HG03558 (cell line): ENCODE measurements around the gene WBP11.
A peak's percentile ranks its signal among the peaks of the same experiment; 100 is the strongest.

ENCODE experiments used
- ATAC-seq: cut with Tn5 transposase; IDR thresholded peaks from one replicate; pipeline ENCODE4 v1.9.1; 2021; ENCODE audit warnings: moderate number of reproducible peaks; ENCODE audit not compliant: unreplicated experiment; ENCODE audit errors: extremely low read depth

WBP11 gene

GRCh38 chr12:14826491-14826890, 23.2 kb upstream of the WBP11 start:
- no peak for ATAC-seq

- ATAC-seq = no peak
These were observed 22.0 kb upstream of the WBP11 start for GRCh38 chr12:14825256-14825655.

- no peak for ATAC-seq
These were observed 20.8 kb upstream of the WBP11 start for GRCh38 chr12:14824012-14824634.

- no peak for ATAC-seq
These were observed 10.7 kb upstream of the WBP11 start, which contains the start of gene SMCO3 for GRCh38 chr12:14814014-14814413. Gene SMCO3, minus strand, starts transcription at chr12:14814182. Its CDS starts 7,502 bp downstream, at chr12:14806680.

GRCh38 chr12:14811486-14811885, 8.2 kb upstream of the WBP11 start:
- ATAC-seq = no peak

GRCh38 chr12:14810953-14811483, 7.7 kb upstream of the WBP11 start:
- no peak for ATAC-seq

GRCh38 chr12:14810167-14810952, 7.1 kb upstream of the WBP11 start:
- ATAC-seq = no peak

- ATAC-seq = peak; percentile 2
These were observed 517 bp upstream of the WBP11 start for GRCh38 chr12:14803830-14804160.

- no peak for ATAC-seq
These were observed 612 bp downstream of the WBP11 start for GRCh38 chr12:14802721-14803010.

- ATAC-seq = no peak
These were observed 1.0 kb downstream of the WBP11 start for GRCh38 chr12:14802247-14802646.

GRCh38 chr12:14795028-14795448, 8.2 kb downstream of the WBP11 start:
- no peak for ATAC-seq

GRCh38 chr12:14785568-14785967, 17.7 kb downstream of the WBP11 start:
- ATAC-seq = no peak

GRCh38 chr12:14784471-14784870, 18.8 kb downstream of the WBP11 start:
- ATAC-seq = no peak

- no peak for ATAC-seq
These were observed 20.5 kb downstream of the WBP11 start for GRCh38 chr12:14782756-14783155.

- ATAC-seq = no peak
These were observed 21.7 kb downstream of the WBP11 start for GRCh38 chr12:14781563-14781962.

GRCh38 chr12:14780859-14781258, 22.4 kb downstream of the WBP11 start:
- no peak for ATAC-seq

- ATAC-seq = no peak
These were observed 23.4 kb downstream of the WBP11 start for GRCh38 chr12:14779834-14780233.

GRCh38 chr12:14777271-14777670, 26.0 kb downstream of the WBP11 start:
- no peak for ATAC-seq

- ATAC-seq = no peak
These were observed 26.9 kb downstream of the WBP11 start for GRCh38 chr12:14776236-14776961.

- no peak for ATAC-seq
These were observed 27.7 kb downstream of the WBP11 start for GRCh38 chr12:14775636-14775980.

GRCh38 chr12:14774906-14775635, 28.2 kb downstream of the WBP11 start:
- no peak for ATAC-seq
